GM12801 (cell line): ENCODE data around the gene ART5.

Experiments
- CTCF ChIP-seq: IDR thresholded peaks from one replicate; pipeline ENCODE4 v1.5.1; 2011; ENCODE audit warnings: control low read depth; ENCODE audit not compliant: insufficient read length; ENCODE audit errors: extremely low read depth

ART5 gene

GRCh38 chr11:3665336-3666022 lies 23.7 kb upstream of the ART5 start:
- no peak for TF ChIP-seq CTCF

GRCh38 chr11:3664032-3664630 lies 22.3 kb upstream of the ART5 start:
- no peak for TF ChIP-seq CTCF

GRCh38 chr11:3662856-3663255 lies 21.1 kb upstream of the ART5 start:
- no peak for TF ChIP-seq CTCF

GRCh38 chr11:3660960-3661359 lies 19.2 kb upstream of the ART5 start:
- no peak for TF ChIP-seq CTCF

- TF ChIP-seq CTCF, result no peak
Observed at GRCh38 chr11:3659595-3660515, 18.1 kb upstream of the ART5 start.

GRCh38 chr11:3658252-3658651 lies 16.5 kb upstream of the ART5 start:
- TF ChIP-seq CTCF, result no peak

- TF ChIP-seq CTCF, result no peak
Observed at GRCh38 chr11:3655547-3655946, 13.8 kb upstream of the ART5 start.
